Thyroid gland (tissue), 4 donors: ENCODE results near the gene PLEKHA1.

Source experiments
- CTCF ChIP-seq, 6 experiments: fragments of 200-600 bp in 3 of 6; fragments of 450-650 bp in 3 of 6; sonication (generic) in 3 of 6; IDR thresholded peaks; one replicate each; pipeline ENCODE4 v1.5.1; 2016 to 2019; ENCODE audit warnings: antibody characterized with exemption in 6 of 6, mild to moderate bottlenecking in 2 of 6, inconsistent platforms in 1 of 6, moderate library complexity in 1 of 6
- POLR2A ChIP-seq, 2 donors: fragments of 450-650 bp; IDR thresholded peaks; one replicate each; pipeline ENCODE4 v1.6.1; 2017; ENCODE audit warnings: antibody characterized with exemption in 2 of 2, mild to moderate bottlenecking in 2 of 2, moderate library complexity in 1 of 2

GRCh38 chr10:122477436-122477835 is 102.9 kb downstream of the PLEKHA1 start:
- TF ChIP-seq CTCF (IDR thresholded peaks at IDR 0.05), result no peak
- TF ChIP-seq POLR2A (IDR thresholded peaks at IDR 0.05), result no peak
